Neural cell (in vitro differentiated cells): ENCODE results near the gene MVD. TPM values are rescaled to one million over a fixed set of nuclear protein-coding genes. Genes with fewer than 3 reads are reported as not detected.

ENCODE experiments used
- H2AFZ ChIP-seq: fragments of 200-600, 300-800 bp; sonication (generic), shearing (Covaris generic); 2 replicates; pipeline ENCODE4 v1.6.0; 2014; ENCODE audit warnings: low read depth, mild to moderate bottlenecking, antibody characterized with exemption, low read length, moderate library complexity
- H3F3A ChIP-seq: fragments of 200-600 bp; shearing (Covaris generic); 2 replicates; pipeline ENCODE4 v1.6.1; 2016; ENCODE audit warnings: mild to moderate bottlenecking, moderate library complexity, mixed read lengths, antibody characterized with exemption, low read length; ENCODE audit not compliant: insufficient read depth, poor library complexity, severe bottlenecking
- H3K27ac ChIP-seq: fragments of 200-600, 300-800 bp; sonication (generic), shearing (Covaris generic); 2 replicates; pipeline ENCODE4 v1.5.1; 2014; ENCODE audit warnings: mild to moderate bottlenecking, low read length, moderate library complexity
- H3K27me3 ChIP-seq: fragments of 300-800, 200-600 bp; sonication (generic), shearing (Covaris generic); 2 replicates; pipeline ENCODE4 v1.6.0; 2014; ENCODE audit warnings: mild to moderate bottlenecking, low read depth, low read length, moderate library complexity; ENCODE audit not compliant: insufficient read depth
- H3K36me3 ChIP-seq: fragments of 300-800, 200-600 bp; sonication (generic), shearing (Covaris generic); 2 replicates; pipeline ENCODE4 v1.5.1; 2014; ENCODE audit warnings: mild to moderate bottlenecking, antibody characterized with exemption, low read length, moderate library complexity; ENCODE audit not compliant: insufficient read depth
- H3K4me2 ChIP-seq: fragments of 300-800, 200-600 bp; sonication (generic), shearing (Covaris generic); 2 replicates; pipeline ENCODE4 v1.6.0; 2014; ENCODE audit warnings: mild to moderate bottlenecking, low read length
- H3K4me3 ChIP-seq: fragments of 300-800, 200-600 bp; sonication (generic), shearing (Covaris generic); 2 replicates; pipeline ENCODE4 v1.5.1; 2014; ENCODE audit warnings: mild to moderate bottlenecking, low read length, moderate library complexity
- H3K79me2 ChIP-seq: fragments of 200-600 bp; shearing (Covaris generic); replicated peaks from 2 replicates; pipeline ENCODE4 v1.6.0; 2014; ENCODE audit warnings: mild to moderate bottlenecking, low read length, moderate library complexity; ENCODE audit not compliant: insufficient read depth
- H3K9ac ChIP-seq: fragments of 300-800, 200-600 bp; sonication (generic), shearing (Covaris generic); 2 replicates; pipeline ENCODE4 v1.6.1; 2016; ENCODE audit warnings: mild to moderate bottlenecking, low read length, mixed read lengths
- H3K9me2 ChIP-seq: fragments of 200-600 bp; shearing (Covaris generic); 2 replicates; pipeline ENCODE4 v1.6.1; 2016; ENCODE audit warnings: mild to moderate bottlenecking, low read length, mixed read lengths; ENCODE audit not compliant: insufficient read depth
- H3K9me3 ChIP-seq: fragments of 200-600, 300-800 bp; sonication (generic), shearing (Covaris generic); 2 replicates; pipeline ENCODE4 v1.6.1; 2016; ENCODE audit warnings: mild to moderate bottlenecking, mixed run types, low read length, moderate library complexity, mixed read lengths
- H4K20me1 ChIP-seq: fragments of 200-600 bp; shearing (Covaris generic); 2 replicates; pipeline ENCODE4 v1.6.1; 2016; ENCODE audit warnings: mild to moderate bottlenecking, mixed run types; ENCODE audit not compliant: insufficient read depth
- CTCF ChIP-seq: fragments of 450-650 bp; IDR thresholded peaks from 2 replicates; pipeline ENCODE4 v1.5.1; 2014; ENCODE audit warnings: antibody characterized with exemption, mild to moderate bottlenecking, moderate library complexity; ENCODE audit not compliant: poor library complexity, severe bottlenecking
- EP300 ChIP-seq: fragments of 450-650 bp; conservative IDR thresholded peaks from 2 replicates; pipeline ENCODE4 v1.6.1; 2014; ENCODE audit warnings: antibody characterized with exemption, mild to moderate bottlenecking, moderate library complexity; ENCODE audit not compliant: poor library complexity, severe bottlenecking
- EZH2 ChIP-seq: fragments of 200-600, 300-800 bp; shearing (Covaris generic), sonication (generic); IDR thresholded peaks from 2 replicates; pipeline ENCODE4 v1.6.1; 2014; ENCODE audit warnings: antibody characterized with exemption, low read length, borderline replicate concordance, mild to moderate bottlenecking; ENCODE audit not compliant: insufficient read depth, poor library complexity, severe bottlenecking
- MXI1 ChIP-seq: fragments of 450-650 bp; conservative IDR thresholded peaks from 2 replicates; pipeline ENCODE4 v1.6.1; 2014; ENCODE audit warnings: antibody characterized with exemption, mild to moderate bottlenecking; ENCODE audit not compliant: poor library complexity, severe bottlenecking
- POLR2AphosphoS5 ChIP-seq: IDR thresholded peaks from 2 replicates; pipeline ENCODE4 v1.6.1; 2012
- RAD21 ChIP-seq: fragments of 450-650 bp; conservative IDR thresholded peaks from 2 replicates; pipeline ENCODE4 v1.6.1; 2014; ENCODE audit warnings: antibody characterized with exemption, mild to moderate bottlenecking, moderate library complexity
- SMC3 ChIP-seq: fragments of 450-650 bp; conservative IDR thresholded peaks from 2 replicates; pipeline ENCODE4 v1.6.1; 2014; ENCODE audit warnings: antibody characterized with exemption, mild to moderate bottlenecking, moderate library complexity; ENCODE audit not compliant: poor library complexity
- TAF1 ChIP-seq: IDR thresholded peaks from 2 replicates; pipeline ENCODE4 v1.6.1; 2012; ENCODE audit warnings: low read depth
- polyA plus RNA-seq: library from polyadenylated mRNA; depleted of rRNA; stranded (reverse); fragments of >200 nt; gene quantifications from 2 replicates; pipeline ENCODE4 v1.2.3, GENCODE V29; 2014
- TF ChIP-seq, protein P1 (sequence below): IDR thresholded peaks from 2 replicates; pipeline ENCODE4 v1.6.1; 2012; ENCODE audit warnings: borderline replicate concordance

Gene MVD
- polyA plus RNA-seq, 1 donor from 2014 or later: 232 TPM

- no peaks in the 10 kb centered on the region for H3K27me3 ChIP-seq
- H3K9ac ChIP-seq: peak overlapping the region; percentile 72
- peak overlapping the region; percentile 94 for H3K4me3 ChIP-seq
- H3K79me2 ChIP-seq: peaks cover 15% of the 10 kb centered on the region
- H3F3A ChIP-seq: no peaks in the 10 kb centered on the region
- H3K4me2 ChIP-seq: peak overlapping the region; percentile 79
- H2AFZ ChIP-seq: no peak overlapping the region
- TF ChIP-seq TAF1 (no peak), POLR2AphosphoS5 (no peak)
- no peaks in the 10 kb centered on the region for H3K9me2 ChIP-seq
- H3K9me3 ChIP-seq: no peaks in the 10 kb centered on the region
- H4K20me1 ChIP-seq: no peaks in the 10 kb centered on the region
- no peaks in the 10 kb centered on the region for H3K36me3 ChIP-seq
- H3K27ac ChIP-seq: no peak overlapping the region
Observed at GRCh38 chr16:88706965-88707826, 44.3 kb upstream of the MVD start.

GRCh38 chr16:88706229-88706964, 43.5 kb upstream of the MVD start, which contains the start of the genes CTU2 and RNF166:
Gene CTU2 (plus strand): TSS chr16:88706503. CDS start chr16:88706531, 28 bp downstream.
Gene RNF166 (minus strand): TSS chr16:88706408. CDS start chr16:88706325, 83 bp downstream.
- Histone ChIP-seq H3K9ac (peak within 1 kb of the TSS; percentile 72), H3K27ac (no peak within 1 kb of the TSS), H3K4me3 (peak within 1 kb of the TSS; percentile 94)

More at GRCh38 chr16:88706229-88706964, 43.5 kb upstream of the MVD start, which contains the start of the genes CTU2 and RNF166:
- no peaks in the 10 kb centered on the region for H4K20me1 ChIP-seq
- H3F3A ChIP-seq: no peaks in the 10 kb centered on the region
- H3K4me2 ChIP-seq: peak within 1 kb of the TSS; percentile 96
- no peaks in the 10 kb centered on the region for H3K36me3 ChIP-seq
- no peak within 1 kb of the TSS for H2AFZ ChIP-seq
- no peaks in the 10 kb centered on the region for H3K9me3 ChIP-seq
- TF ChIP-seq EZH2: no peak
- TF ChIP-seq, protein P1, sequence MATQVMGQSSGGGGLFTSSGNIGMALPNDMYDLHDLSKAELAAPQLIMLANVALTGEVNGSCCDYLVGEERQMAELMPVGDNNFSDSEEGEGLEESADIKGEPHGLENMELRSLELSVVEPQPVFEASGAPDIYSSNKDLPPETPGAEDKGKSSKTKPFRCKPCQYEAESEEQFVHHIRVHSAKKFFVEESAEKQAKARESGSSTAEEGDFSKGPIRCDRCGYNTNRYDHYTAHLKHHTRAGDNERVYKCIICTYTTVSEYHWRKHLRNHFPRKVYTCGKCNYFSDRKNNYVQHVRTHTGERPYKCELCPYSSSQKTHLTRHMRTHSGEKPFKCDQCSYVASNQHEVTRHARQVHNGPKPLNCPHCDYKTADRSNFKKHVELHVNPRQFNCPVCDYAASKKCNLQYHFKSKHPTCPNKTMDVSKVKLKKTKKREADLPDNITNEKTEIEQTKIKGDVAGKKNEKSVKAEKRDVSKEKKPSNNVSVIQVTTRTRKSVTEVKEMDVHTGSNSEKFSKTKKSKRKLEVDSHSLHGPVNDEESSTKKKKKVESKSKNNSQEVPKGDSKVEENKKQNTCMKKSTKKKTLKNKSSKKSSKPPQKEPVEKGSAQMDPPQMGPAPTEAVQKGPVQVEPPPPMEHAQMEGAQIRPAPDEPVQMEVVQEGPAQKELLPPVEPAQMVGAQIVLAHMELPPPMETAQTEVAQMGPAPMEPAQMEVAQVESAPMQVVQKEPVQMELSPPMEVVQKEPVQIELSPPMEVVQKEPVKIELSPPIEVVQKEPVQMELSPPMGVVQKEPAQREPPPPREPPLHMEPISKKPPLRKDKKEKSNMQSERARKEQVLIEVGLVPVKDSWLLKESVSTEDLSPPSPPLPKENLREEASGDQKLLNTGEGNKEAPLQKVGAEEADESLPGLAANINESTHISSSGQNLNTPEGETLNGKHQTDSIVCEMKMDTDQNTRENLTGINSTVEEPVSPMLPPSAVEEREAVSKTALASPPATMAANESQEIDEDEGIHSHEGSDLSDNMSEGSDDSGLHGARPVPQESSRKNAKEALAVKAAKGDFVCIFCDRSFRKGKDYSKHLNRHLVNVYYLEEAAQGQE: peak; percentile 53
- peak; percentile 100 for TF ChIP-seq MXI1
- TF ChIP-seq TAF1: no peak
- TF ChIP-seq POLR2AphosphoS5: peak; percentile 79
- peak; percentile 80 for TF ChIP-seq EP300
- TF ChIP-seq RAD21: peak; percentile 33
- TF ChIP-seq SMC3: peak; percentile 37
- peak; percentile 37 for TF ChIP-seq CTCF
- H3K79me2 ChIP-seq: peaks cover 15% of the 10 kb centered on the region
- no peaks in the 10 kb centered on the region for H3K27me3 ChIP-seq
- no peaks in the 10 kb centered on the region for H3K9me2 ChIP-seq
